ENCODE results near the gene GRID1. TPM values are rescaled to one million over a fixed set of nuclear protein-coding genes. Genes with fewer than 3 reads are reported as not detected.

The GRID1 gene
- polyA plus RNA-seq, 4 donors, result 0.27 to 1.1 (median 0.40) TPM; not detected in 1

DNA sequence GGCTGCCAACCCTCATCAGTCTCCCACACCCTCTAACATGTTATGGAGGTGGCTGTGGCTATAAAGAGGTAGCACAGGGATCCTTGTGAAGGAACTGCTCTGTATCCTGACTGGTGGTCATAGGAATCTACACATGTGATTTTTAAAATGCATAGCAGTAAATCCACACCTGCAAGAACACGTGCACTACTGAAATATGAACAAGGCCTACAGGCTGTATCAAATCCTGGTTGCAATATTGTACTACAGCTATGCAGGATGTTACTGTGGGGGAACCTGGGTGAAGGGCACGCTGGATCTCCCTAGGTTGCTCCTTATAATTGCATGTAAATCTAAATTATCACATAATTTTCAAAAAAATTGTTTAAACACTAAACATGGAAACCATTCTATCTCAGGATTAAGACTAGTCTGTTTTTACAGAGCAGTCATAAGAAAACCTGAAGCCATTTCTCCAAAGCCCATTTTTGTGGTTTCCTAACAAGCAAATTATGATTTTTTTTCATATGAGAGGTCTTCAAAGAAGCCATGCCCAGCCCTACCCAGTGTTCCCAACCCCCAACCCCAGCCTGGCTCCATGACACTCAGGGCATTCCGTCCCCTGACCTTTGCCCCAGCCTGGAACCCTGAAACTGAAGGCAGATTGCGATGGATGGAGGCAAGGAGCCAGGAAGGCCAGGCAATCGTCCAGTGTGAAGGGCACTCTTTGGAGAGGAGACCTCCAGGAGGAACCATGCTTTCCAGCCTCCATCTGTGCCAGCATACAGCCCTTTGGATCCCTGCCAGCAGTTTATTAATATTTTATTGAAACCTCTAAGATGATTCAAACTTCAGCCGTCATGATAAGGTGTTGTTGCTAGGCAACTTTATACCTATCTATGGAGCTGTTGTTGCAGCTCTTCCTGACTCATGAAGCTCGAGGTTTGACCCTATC lies 161.0 kb downstream of the GRID1 start:
- no peak overlapping the region for H3K27ac ChIP-seq (ENCODE audit: low read depth in 1 of 3, low read length in 2 of 3)
- H3K4me3 ChIP-seq (ENCODE audit: low read depth in 1 of 3, low read length in 3 of 3), result no peak overlapping the region
- no peaks in the 10 kb centered on the region for H3K36me3 ChIP-seq (ENCODE audit: control insufficient read depth in 3 of 3, insufficient read depth in 2 of 3, low read depth in 1 of 3, low read length in 3 of 3)
- WGBS, 3 donors, result 29 to 57% (median 46%) methylated on average over 7 of the region's 7 CpGs
- no peaks in the 10 kb centered on the region for H3K9me3 ChIP-seq (ENCODE audit: control insufficient read depth in 2 of 2, insufficient read depth in 1 of 2, low read depth in 1 of 2, low read length in 1 of 2)
- DNase-seq (peak in 1 of 2 donors; percentile 45), FAIRE-seq (no peak)
- no peaks in the 10 kb centered on the region for H3K27me3 ChIP-seq (ENCODE audit: control insufficient read depth in 3 of 3, insufficient read depth in 3 of 3, low read length in 3 of 3)
- no peaks in the 10 kb centered on the region for H3K4me1 ChIP-seq (ENCODE audit: control insufficient read depth in 3 of 3, insufficient read depth in 2 of 3, low read depth in 1 of 3, low read length in 2 of 3)

GRCh38 chr10:86204421-86205305 lies 161.9 kb downstream of the GRID1 start:
- DNase-seq (no peak), FAIRE-seq (no peak)
- Histone ChIP-seq H3K27ac (ENCODE audit: low read depth in 1 of 3, low read length in 2 of 3) (no peak overlapping the region), H3K4me1 (ENCODE audit: control insufficient read depth in 3 of 3, insufficient read depth in 2 of 3, low read depth in 1 of 3, low read length in 2 of 3) (no peaks in the 10 kb centered on the region), H3K36me3 (ENCODE audit: control insufficient read depth in 3 of 3, insufficient read depth in 2 of 3, low read depth in 1 of 3, low read length in 3 of 3) (no peaks in the 10 kb centered on the region), H3K27me3 (ENCODE audit: control insufficient read depth in 3 of 3, insufficient read depth in 3 of 3, low read length in 3 of 3) (no peaks in the 10 kb centered on the region), H3K4me3 (ENCODE audit: low read depth in 1 of 3, low read length in 3 of 3) (no peak overlapping the region), H3K9me3 (ENCODE audit: control insufficient read depth in 2 of 2, insufficient read depth in 1 of 2, low read depth in 1 of 2, low read length in 1 of 2) (no peaks in the 10 kb centered on the region)
- WGBS, 3 donors, result 74 to 85% (median 84%) methylated on average over 9 of the region's 9 CpGs

DNA sequence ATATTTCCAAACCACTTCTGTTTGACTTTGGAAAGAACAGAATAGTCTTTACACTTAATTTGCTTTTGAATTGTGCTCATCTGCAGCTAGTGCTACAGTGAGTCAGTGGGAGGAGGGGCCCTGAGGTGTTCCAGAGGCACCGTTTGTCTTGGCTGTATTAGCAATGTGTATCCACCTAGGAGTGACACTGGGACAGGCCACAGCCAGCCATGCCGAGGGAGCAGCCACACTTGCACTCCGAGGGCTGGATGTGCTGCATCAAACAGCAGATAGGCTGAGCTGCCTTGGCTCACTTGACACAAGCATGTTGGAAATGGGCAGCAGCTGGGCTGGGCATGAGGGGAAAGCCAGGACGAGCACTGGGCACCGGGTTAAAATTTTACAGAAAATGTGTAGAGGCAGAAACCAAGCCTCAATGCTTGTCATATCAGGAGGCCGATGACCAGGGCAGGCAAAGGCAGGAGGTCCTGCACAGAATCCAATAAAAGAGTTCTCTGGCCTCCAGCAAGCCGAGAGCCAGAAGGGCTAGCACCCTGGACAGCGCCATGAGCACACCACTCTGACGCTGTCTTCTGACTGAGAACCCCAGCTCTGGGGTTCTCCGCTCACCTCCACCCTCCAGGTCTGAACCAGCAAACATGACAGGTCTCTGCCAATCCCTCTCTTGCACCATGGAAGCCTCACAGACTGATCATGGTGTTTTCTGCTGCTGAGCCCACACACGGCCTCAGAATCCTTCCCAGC lies 163.3 kb downstream of the GRID1 start:
- no peaks in the 10 kb centered on the region for H3K9me3 ChIP-seq (ENCODE audit: control insufficient read depth in 2 of 2, insufficient read depth in 1 of 2, low read depth in 1 of 2, low read length in 1 of 2)
- DNase-seq (peak; percentile 6 to 51), FAIRE-seq (no peak)
- no peaks in the 10 kb centered on the region for H3K27me3 ChIP-seq (ENCODE audit: control insufficient read depth in 3 of 3, insufficient read depth in 3 of 3, low read length in 3 of 3)
- no peaks in the 10 kb centered on the region for H3K4me1 ChIP-seq (ENCODE audit: control insufficient read depth in 3 of 3, insufficient read depth in 2 of 3, low read depth in 1 of 3, low read length in 2 of 3)
- WGBS, 3 donors, result 52 to 55% (median 55%) methylated on average over 11 of the region's 11 CpGs
- H3K36me3 ChIP-seq (ENCODE audit: control insufficient read depth in 3 of 3, insufficient read depth in 2 of 3, low read depth in 1 of 3, low read length in 3 of 3), result no peaks in the 10 kb centered on the region
- H3K27ac ChIP-seq (ENCODE audit: low read depth in 1 of 3, low read length in 2 of 3), result no peak overlapping the region
- no peak overlapping the region for H3K4me3 ChIP-seq (ENCODE audit: low read depth in 1 of 3, low read length in 3 of 3)

GRCh38 chr10:86202226-86202735 lies 164.3 kb downstream of the GRID1 start:
- H3K9me3 ChIP-seq (ENCODE audit: control insufficient read depth in 2 of 2, insufficient read depth in 1 of 2, low read depth in 1 of 2, low read length in 1 of 2), result no peaks in the 10 kb centered on the region
- WGBS, 3 donors, result 85 to 91% (median 90%) methylated on average over 5 of the region's 5 CpGs
- H3K27me3 ChIP-seq (ENCODE audit: control insufficient read depth in 3 of 3, insufficient read depth in 3 of 3, low read length in 3 of 3), result no peaks in the 10 kb centered on the region
- no peak overlapping the region for H3K4me3 ChIP-seq (ENCODE audit: low read depth in 1 of 3, low read length in 3 of 3)
- no peaks in the 10 kb centered on the region for H3K4me1 ChIP-seq (ENCODE audit: control insufficient read depth in 3 of 3, insufficient read depth in 2 of 3, low read depth in 1 of 3, low read length in 2 of 3)
- H3K27ac ChIP-seq (ENCODE audit: low read depth in 1 of 3, low read length in 2 of 3), result no peak overlapping the region
- DNase-seq, result no peak
- H3K36me3 ChIP-seq (ENCODE audit: control insufficient read depth in 3 of 3, insufficient read depth in 2 of 3, low read depth in 1 of 3, low read length in 3 of 3), result no peaks in the 10 kb centered on the region
- FAIRE-seq, result no peak

GRCh38 chr10:86200867-86201266 lies 165.7 kb downstream of the GRID1 start:
- Histone ChIP-seq H3K36me3 (ENCODE audit: control insufficient read depth in 3 of 3, insufficient read depth in 2 of 3, low read depth in 1 of 3, low read length in 3 of 3) (no peaks in the 10 kb centered on the region), H3K27ac (ENCODE audit: low read depth in 1 of 3, low read length in 2 of 3) (no peak overlapping the region), H3K9me3 (ENCODE audit: control insufficient read depth in 2 of 2, insufficient read depth in 1 of 2, low read depth in 1 of 2, low read length in 1 of 2) (no peaks in the 10 kb centered on the region), H3K4me1 (ENCODE audit: control insufficient read depth in 3 of 3, insufficient read depth in 2 of 3, low read depth in 1 of 3, low read length in 2 of 3) (no peaks in the 10 kb centered on the region), H3K4me3 (ENCODE audit: low read depth in 1 of 3, low read length in 3 of 3) (no peak overlapping the region), H3K27me3 (ENCODE audit: control insufficient read depth in 3 of 3, insufficient read depth in 3 of 3, low read length in 3 of 3) (no peaks in the 10 kb centered on the region)
- no peak for FAIRE-seq
- no peak for DNase-seq
- WGBS, 3 donors, result 45 to 75% (median 46%) methylated on average over 1 of the region's 1 CpG

DNA sequence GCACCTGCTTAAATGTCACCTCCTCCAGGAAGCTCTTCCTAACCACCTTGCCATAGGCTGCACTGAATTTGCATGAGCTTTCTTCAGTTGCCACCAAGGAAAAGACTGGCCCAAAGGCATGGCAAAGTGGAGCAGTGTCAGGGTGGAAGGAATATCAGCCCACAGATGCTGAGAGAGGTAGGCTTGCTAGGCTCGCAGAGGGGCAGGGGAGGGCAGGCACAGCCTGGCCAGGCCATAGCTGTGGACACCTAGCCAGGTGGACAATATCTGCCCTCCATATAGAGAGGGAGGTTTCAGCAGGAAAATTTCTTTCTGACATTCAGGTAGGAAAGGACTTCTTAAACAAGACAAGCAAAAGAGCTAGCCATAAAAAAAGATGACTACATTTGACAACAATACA lies 166.3 kb downstream of the GRID1 start:
- FAIRE-seq (no peak), DNase-seq (no peak)
- Histone ChIP-seq H3K27me3 (ENCODE audit: control insufficient read depth in 3 of 3, insufficient read depth in 3 of 3, low read length in 3 of 3) (no peaks in the 10 kb centered on the region), H3K36me3 (ENCODE audit: control insufficient read depth in 3 of 3, insufficient read depth in 2 of 3, low read depth in 1 of 3, low read length in 3 of 3) (no peaks in the 10 kb centered on the region), H3K9me3 (ENCODE audit: control insufficient read depth in 2 of 2, insufficient read depth in 1 of 2, low read depth in 1 of 2, low read length in 1 of 2) (no peaks in the 10 kb centered on the region), H3K4me3 (ENCODE audit: low read depth in 1 of 3, low read length in 3 of 3) (no peak overlapping the region), H3K27ac (ENCODE audit: low read depth in 1 of 3, low read length in 2 of 3) (no peak overlapping the region), H3K4me1 (ENCODE audit: control insufficient read depth in 3 of 3, insufficient read depth in 2 of 3, low read depth in 1 of 3, low read length in 2 of 3) (no peaks in the 10 kb centered on the region)
- WGBS, 3 donors, result 81 to 92% (median 87%) methylated on average over 1 of the region's 1 CpG

DNA sequence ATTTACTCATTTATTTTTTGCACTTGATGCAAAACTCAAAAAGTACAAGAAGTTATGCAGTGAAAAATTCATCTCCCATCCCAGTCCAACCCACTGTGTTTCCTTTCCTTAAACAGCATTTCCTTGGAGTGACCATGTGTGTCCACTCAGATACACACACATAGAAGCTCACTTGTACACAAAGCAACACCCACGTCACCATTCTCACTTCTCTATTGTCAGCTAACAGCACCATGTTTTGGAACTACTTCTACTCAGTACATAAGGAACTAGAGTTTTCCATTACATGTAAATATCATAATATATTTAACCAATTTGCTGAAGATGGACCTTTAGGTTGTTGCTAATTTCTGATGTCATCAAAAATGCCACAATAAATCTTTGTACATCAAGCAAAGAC lies 167.6 kb downstream of the GRID1 start:
- Histone ChIP-seq H3K9me3 (ENCODE audit: control insufficient read depth in 2 of 2, insufficient read depth in 1 of 2, low read depth in 1 of 2, low read length in 1 of 2) (no peaks in the 10 kb centered on the region), H3K36me3 (ENCODE audit: control insufficient read depth in 3 of 3, insufficient read depth in 2 of 3, low read depth in 1 of 3, low read length in 3 of 3) (no peaks in the 10 kb centered on the region), H3K4me1 (ENCODE audit: control insufficient read depth in 3 of 3, insufficient read depth in 2 of 3, low read depth in 1 of 3, low read length in 2 of 3) (no peaks in the 10 kb centered on the region), H3K27me3 (ENCODE audit: control insufficient read depth in 3 of 3, insufficient read depth in 3 of 3, low read length in 3 of 3) (no peaks in the 10 kb centered on the region), H3K4me3 (ENCODE audit: low read depth in 1 of 3, low read length in 3 of 3) (no peak overlapping the region), H3K27ac (ENCODE audit: low read depth in 1 of 3, low read length in 2 of 3) (no peak overlapping the region)
- DNase-seq, result no peak
- 36 to 68% (median 48%) methylated on average over 1 of the region's 1 CpG for whole genome bisulfite sequencing, 3 donors
- FAIRE-seq, result no peak

DNA sequence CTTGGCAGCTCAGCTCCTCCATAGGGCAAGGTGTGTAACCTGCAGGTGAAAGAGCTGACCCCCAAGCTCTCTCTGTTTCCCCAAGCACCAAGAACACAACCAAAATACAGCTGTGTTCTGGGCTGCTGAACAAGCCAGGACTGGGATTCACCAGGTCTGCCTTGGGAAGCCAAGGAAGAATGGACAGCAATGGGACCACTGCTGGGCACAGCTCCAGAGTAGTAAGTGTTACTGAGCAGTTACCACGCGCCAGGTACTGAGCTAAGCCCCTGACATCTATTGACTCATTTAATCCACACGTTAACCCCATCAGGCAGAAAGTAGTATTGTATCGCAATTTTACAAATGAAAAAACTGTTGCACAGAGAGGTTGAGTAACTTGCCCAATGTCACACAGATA lies 168.3 kb downstream of the GRID1 start:
- Histone ChIP-seq H3K27me3 (ENCODE audit: control insufficient read depth in 3 of 3, insufficient read depth in 3 of 3, low read length in 3 of 3) (no peaks in the 10 kb centered on the region), H3K27ac (ENCODE audit: low read depth in 1 of 3, low read length in 2 of 3) (no peak overlapping the region), H3K4me1 (ENCODE audit: control insufficient read depth in 3 of 3, insufficient read depth in 2 of 3, low read depth in 1 of 3, low read length in 2 of 3) (no peaks in the 10 kb centered on the region), H3K9me3 (ENCODE audit: control insufficient read depth in 2 of 2, insufficient read depth in 1 of 2, low read depth in 1 of 2, low read length in 1 of 2) (no peaks in the 10 kb centered on the region), H3K4me3 (ENCODE audit: low read depth in 1 of 3, low read length in 3 of 3) (no peak overlapping the region), H3K36me3 (ENCODE audit: control insufficient read depth in 3 of 3, insufficient read depth in 2 of 3, low read depth in 1 of 3, low read length in 3 of 3) (no peaks in the 10 kb centered on the region)
- FAIRE-seq (no peak), DNase-seq (no peak)
- 83 to 92% (median 89%) methylated on average over 4 of the region's 4 CpGs for WGBS, 3 donors
